Right lobe of liver (tissue), 4 donors: Measurements from ENCODE around the gene PADI2.
A peak's percentile ranks its signal among the peaks of the same experiment; 100 is the strongest.

Experiments
- CTCF ChIP-seq, 4 donors: fragments of 200-600 bp in 3 of 4; fragments of 450-650 bp in 1 of 4; IDR thresholded peaks; one replicate each; pipeline versions ENCODE4 v1.5.1 to v1.8.0; 2016 to 2022; ENCODE audit warnings: antibody characterized with exemption in 4 of 4, mild to moderate bottlenecking in 2 of 4
- POLR2A ChIP-seq: fragments of 450-650 bp; IDR thresholded peaks from one replicate; pipeline ENCODE4 v1.6.1; 2017; ENCODE audit warnings: antibody characterized with exemption, mild to moderate bottlenecking
- donor health status: DM: no; HTN: no; CAD: no.
- donor health status: DM: no; HTN: no; CAD: no.
- donor health status: DM: no; HTN: yes; CAD: no.

- TF ChIP-seq CTCF (IDR thresholded peaks at IDR 0.05) (peak; percentile 76 to 84 (median 80)), POLR2A (no peak)
Observed at GRCh38 chr1:17059391-17060305, 59.6 kb downstream of the PADI2 start.
